NCI-H146 treated with DMSO at 0.1 percent for 48 hours (cell line): ENCODE data around the gene MEIS2.

ENCODE experiments used
- DNase-seq: peaks from one replicate; lab custom pipeline; 2025; ENCODE audit not compliant: unreplicated experiment; lab: John Stamatoyannopoulos, UW

Gene MEIS2

DNA sequence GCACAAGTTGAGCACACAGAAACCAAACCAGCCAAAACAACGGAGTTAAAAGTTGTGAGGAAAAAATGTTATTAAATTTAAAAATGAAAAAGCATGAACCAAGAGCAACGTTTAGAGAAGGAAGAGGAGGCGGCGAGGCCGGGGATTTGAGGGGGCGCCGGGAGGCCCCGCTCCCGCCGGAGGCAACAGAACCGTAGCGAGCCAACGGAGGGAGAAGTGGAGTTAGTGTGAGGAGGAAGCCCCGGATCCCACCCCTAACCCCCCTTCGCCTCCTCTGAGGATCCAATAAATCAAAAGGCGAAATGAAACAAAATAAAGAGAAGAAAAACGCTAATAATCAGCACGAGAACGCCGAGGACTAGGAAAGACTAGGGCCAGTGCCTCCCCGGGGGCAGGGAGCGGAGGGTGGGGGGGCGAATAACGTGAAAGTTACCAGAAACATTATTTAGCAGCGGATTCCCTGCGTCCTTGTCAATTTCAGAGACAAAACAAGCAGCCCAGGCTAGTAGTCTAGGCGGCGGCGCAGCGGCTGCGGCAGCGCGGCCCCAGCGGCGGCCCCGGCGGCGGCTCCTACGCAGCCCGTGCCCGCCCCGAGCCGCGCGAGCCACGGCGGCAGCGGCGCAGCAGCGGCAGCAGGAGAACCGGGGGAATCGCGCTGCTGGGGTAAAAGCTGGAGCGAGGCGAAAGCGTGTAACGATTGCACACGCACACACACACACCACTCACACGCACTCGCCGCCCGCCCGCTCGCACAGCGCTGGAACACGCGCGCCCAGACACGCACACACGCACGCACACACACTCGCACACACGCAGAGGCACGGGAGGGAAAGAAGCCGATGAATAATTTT, 1.7 kb downstream of the MEIS2 start:
- peak; percentile 14 for DNase-seq

DNA sequence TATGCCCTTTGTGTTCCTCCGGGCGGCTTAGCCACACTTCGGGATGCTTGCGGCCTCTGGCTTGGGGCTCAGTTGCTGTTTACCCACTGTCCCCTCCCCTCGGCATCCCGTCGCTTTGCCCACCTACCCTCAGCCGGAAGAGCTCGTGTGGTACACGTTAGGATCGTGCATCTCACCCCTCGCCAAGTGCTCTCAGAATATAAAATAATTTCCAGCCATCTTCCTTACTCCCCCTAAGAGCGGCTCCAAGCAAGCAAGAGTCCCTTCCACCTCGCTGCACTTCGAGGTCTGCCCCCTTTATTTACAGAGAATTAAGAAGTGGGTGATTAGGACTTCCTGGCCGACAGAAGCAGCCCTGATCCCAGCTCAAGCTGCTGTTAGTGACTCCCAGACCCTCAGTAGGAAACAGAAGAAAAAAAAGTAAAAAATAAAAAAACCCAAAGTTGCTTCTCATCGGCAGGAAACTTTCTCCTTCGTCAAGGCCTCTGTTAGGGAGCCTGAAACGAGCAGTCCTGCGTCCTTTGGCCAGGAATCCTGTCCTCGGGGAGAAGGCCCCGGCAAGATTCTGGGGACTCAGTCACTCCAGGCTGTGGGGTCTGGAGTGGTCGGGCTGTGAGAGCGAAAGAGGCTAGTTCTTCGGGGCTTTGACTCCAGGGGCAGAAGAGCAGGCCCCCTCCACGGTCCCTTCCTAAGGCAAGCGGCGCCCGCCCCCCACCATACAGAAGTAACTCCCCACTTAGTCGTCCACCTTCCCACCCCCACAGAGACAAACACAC, 3.0 kb downstream of the MEIS2 start:
- no peak for DNase-seq

DNA sequence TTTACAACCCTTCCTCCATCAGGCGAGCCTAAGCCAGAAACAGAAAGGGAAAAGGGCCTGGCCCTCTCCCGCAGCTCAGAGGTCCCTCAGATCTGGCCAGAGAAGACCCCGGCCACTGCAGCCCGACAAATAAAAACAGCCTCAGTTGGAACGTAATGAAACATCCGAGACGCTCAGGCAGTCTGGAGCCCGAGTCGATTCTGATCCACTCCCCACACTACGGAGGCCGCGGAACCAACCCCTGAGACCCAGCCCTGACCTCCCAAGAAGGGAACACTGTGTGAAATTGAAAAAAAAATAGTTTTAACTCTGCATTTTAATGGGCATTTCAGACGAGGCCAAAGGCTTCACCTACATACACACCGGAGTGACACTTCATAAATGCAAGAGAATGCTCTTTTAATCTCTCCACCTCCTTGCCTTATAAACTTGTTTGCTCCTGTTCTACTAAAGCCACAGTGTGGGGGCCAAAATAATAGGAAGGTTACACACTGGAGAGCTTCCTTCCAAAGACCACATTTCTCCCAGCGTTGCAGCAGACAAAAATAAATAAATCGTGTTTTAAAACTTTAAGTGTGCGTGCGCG, 3.7 kb downstream of the MEIS2 start:
- no peak for DNase-seq

DNA sequence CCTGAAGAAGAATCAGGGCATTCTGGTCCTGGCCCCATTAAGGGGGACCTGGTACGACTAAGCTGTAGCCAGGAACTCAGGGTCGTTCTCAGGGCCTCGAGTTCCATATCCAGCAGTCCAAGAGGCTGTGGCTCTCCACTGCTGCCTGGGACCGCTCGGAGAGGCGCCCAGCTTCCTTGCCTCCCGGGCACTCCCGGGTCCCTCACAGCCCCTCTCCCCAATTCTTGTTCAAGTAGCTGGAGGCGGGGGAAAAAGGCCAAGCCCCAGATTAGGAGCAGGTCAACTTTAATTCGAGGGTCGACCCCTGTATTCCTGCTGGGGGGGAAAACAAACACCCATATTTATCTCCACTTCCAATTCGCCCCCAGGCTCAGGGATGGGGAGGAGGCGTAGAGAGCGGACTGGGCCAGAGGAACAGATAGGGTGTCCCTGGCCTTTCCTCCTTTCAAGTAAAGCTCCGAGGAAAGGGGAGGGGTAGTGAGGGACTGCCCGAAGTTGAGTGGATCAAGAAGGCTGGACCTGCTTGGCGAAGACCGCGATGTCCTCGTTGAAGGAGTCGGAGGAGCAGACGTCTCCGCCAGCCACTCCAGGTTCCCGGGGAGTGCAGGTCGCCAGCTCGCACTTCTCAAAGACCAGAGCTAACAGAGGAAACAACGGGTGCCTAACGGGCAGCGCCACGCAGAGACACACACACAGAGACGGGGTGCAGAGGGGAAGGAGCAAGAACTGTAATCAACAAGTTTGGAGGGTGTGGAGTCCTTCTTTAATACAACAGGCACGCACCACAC, 4.4 kb downstream of the MEIS2 start:
- no peak for DNase-seq

DNA sequence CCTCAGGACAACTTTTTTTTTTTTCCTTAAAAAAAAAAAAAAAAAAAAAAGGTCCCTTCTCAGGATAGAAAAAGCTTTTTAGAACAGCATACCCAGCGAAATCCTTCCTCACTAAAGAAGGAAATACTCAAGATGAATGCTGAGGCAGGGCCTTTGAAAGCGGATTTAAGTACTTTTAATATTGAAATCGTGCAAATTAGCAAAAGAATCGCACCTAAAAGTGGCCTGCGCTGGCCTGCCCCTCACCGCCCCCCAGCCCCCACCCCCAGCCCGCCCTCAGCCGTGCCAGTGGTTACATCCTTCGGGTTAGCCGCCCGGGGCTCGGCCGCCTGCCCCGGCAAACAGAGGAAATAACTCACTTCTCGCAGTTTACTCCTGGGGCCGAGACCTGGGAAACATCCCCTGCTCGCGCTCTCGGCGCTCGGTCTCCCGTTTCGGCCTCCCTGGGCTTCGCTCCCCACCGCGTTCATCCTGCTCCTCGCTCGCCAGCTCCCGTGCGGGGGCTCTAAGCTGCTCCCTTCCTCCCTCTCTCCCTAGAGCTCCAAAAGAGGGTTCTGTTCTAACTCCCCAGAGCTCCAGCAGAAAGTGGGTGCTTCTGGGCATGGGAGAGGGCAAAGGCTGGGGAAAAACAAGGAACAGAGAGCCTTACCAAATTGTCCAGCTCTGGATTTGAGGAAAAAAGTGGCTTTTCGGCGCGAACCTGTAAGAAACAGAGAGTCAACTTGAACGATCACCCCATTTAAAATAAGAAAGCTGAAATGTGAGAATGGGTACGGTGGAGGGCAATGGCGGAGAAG, 5.2 kb downstream of the MEIS2 start:
- no peak for DNase-seq

DNA sequence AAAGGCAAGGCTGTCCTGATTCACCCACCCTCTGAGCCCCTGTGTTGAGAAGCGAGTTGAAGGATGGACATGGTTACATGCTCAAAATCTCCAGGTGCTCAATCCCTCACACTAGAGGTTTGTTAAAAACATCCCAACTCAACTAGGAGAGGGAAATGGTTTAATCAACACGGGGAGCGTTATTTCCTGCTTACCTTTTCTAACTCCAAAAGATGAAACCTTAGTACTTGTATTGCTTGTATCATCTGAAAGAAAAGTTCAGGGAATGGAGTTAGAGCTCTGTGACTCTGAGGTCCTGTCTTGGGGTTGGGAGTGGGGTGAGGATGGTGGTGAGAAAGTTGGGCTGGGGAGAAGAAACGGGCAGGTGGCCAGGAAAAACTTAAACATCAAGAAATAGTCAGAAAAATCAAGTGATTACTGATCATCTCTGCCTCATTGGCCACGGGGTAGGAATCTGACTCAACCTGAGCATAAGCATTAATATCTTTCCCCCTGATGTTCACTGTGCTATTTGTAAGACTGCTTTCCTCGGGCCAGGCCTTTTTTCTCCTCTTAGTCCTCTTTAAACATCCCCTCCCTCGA, 5.9 kb downstream of the MEIS2 start:
- DNase-seq = no peak

DNA sequence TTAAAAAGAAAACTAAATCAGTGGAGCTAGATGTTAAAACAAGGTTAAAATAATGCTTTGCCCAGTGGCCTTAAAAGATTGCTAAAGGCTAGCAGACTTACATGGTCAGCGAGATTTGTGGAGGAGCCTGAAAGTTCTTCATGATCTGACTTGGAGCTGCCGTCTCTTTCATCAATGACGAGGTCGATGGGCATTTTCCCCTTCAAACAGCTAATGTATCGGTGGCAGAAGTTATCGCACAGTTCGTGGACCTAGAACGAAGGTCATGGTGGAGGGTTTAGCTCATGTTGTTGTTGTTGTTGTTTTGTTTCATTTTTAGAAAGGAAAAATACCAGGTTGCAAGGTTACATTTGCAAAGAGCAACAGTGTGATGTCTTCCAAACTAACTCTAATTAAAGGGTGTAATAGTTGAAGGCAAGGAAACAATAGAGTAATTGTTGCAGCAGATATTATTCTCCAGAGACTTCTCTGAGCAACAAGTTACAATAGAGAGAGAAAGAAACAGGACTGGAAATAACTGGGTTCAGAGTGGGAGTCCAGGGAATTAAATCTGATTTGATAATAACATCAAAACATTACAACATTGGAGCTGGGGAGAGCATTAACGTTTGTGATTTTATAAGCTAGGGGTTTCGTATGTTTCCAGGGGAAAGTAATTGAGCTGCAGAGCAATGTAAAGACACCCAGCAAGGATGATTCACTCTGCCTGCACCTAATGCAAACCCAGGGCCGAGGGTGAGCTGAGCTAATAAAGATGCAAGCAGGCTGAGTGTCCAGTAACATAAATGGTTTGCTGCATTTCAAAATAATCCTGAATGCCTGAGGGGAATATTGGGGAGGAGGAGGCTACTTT, 6.6 kb downstream of the MEIS2 start:
- no peak for DNase-seq

DNA sequence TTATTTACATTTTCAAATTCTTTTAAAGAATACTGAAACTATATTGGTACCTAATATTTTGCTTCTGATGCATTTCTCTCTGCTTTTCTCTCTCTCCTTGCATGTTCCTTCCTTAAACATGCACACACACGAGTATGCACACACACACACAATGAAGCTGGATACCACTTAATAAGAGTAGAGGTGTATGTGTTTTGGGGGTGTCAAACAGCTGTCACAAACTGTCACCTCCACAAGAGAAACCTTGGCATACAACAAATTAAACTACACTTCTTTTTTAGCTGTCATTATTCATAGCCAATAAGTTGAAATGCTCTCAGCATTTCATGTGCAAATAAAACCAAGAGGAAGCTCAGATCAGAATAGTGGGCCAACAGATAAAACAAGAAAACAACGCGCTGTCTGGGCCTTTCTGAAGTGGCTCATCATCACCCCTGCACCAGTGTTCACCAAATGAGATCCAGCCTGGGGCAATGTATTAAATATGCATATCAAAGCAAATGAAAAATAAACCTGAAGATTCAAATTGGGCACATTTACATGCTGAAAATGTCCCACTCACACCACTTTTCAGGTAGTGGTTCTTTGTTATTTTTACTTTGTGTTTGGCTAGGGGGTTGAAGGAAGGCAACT, 9.7 kb downstream of the MEIS2 start:
- DNase-seq = no peak

DNA sequence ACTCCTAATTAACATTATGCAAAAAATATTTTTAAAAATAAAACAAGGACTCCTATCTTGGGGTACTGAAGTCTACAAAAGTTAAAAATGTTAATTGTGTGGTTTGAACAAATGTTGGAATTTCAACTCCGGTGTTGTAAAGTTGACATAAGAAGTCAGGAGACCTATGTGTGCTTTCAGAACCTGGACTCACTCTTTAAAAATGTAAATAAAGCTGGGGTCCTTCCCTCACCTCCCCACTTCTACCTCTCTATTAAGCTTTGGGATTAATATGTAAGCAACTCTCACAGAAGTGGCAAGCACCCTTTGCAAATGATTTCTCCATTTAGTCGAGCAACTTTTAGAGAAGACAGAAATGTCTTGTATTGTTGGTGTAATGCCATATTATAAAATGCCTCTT, 11.9 kb downstream of the MEIS2 start:
- no peak for DNase-seq

DNA sequence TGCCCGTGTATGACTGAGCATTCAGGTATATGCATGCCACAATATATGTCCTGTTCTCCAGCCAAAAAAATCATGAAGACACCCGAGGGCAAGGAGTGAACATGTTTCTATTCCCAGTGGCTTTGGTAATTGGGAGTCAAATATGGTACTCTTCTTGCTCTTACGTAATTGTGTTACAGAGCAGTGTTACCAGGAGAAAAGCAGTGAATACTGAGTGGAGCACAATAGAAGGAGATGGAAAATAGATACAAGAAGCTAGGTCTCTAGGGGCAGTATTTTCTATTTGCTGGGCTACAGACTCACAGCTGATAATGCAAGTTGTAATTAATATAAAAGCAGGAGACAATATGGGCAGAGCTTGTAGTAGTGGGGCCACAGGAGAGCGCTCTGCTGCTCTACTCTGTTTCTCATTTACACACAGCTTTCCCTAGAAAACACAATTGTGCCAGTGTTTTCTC, 13.2 kb downstream of the MEIS2 start:
- no peak for DNase-seq

DNA sequence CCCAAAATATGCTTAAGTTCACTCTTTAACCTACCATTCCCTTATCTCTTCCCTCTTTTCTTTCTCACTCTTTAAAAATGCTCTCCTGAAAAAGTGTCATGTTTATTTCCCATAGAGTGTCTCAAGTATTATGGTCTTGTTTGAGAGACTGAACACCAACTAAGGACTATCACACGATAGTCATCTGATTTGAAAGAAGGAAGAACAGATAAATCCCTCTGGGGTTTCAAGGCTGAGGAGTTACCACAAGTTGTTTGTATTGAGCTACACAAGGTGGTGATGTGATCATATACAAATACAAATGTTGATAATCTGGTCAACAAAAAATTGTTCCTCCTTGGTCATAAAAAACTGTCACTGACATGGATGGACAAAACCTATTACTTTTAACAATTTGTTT, 13.8 kb downstream of the MEIS2 start:
- DNase-seq = no peak

DNA sequence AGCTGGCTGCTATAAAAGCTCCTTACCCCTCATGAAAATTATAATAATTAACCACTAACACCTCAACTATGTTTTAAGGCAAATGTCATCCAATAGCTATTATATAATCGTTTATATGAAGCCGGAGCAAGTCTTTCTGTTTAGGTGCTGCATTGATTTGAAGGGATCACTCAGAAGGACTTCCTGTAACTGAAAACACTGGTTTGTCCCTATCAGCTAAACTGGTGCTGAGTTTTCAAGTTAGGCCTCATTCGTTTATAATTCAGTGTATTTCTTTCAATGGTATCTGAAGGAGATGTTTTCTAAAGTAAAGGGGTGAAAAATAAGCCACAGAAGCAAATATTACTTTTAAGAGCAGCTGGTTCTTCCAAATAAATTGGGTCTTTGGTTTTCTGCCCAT, 14.2 kb downstream of the MEIS2 start:
- no peak for DNase-seq

DNA sequence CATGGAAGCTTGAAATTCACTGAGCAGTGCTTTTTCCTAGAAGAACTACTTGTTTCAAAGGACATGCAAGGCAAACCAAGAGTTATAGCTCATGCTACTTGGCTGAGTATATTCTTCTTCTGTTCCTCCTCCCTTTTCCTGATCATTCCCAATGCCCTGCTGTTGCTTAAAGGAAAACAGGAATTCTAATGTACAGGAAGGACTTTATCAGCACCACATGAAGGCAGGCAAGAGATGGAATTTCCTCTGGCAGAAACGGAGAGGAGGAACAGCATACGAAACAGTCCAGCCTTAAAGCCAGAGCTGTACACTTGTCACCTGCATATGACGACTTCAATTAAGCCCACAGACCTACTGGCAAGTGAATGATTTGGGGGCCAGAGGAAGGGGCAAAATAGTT, 15.7 kb downstream of the MEIS2 start:
- no peak for DNase-seq

DNA sequence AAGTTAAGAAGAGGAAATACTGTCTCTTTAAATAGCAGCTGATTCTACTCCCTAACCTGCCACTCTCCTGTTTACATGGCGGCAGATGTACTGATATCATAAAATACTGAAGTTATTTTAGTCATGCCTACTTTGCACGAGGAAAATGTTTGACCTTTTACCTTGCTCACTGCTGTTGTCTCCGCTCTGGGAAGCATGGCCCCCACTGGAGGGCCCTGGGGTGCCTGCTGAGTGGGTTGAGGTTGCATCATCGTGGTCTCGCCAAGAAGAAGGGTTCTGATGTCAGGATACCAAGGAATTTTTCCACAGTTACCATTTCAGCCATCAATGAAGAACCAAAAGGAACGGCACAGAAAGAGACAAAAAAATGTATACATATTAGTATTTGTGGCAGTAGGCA, 16.7 kb downstream of the MEIS2 start:
- no peak for DNase-seq

DNA sequence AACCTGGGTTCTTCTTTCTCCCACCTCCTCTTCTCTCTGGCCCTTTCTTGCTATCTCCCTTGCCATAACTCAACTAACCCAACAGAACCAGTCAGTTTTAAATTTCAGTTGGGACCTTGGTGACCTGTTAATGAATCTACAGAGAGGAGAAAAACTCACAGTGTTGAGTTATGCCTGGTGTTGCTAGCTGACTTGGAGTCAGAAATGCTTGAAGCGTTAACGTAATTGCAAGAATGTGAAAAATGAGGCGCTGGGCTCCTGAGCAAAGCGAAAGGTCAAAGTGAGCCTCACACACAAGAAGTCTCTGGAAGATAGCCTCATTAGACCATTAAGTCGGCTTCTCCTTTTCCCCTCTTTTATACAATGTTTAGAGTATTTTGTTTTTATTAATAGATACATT, 18.4 kb downstream of the MEIS2 start:
- no peak for DNase-seq

DNA sequence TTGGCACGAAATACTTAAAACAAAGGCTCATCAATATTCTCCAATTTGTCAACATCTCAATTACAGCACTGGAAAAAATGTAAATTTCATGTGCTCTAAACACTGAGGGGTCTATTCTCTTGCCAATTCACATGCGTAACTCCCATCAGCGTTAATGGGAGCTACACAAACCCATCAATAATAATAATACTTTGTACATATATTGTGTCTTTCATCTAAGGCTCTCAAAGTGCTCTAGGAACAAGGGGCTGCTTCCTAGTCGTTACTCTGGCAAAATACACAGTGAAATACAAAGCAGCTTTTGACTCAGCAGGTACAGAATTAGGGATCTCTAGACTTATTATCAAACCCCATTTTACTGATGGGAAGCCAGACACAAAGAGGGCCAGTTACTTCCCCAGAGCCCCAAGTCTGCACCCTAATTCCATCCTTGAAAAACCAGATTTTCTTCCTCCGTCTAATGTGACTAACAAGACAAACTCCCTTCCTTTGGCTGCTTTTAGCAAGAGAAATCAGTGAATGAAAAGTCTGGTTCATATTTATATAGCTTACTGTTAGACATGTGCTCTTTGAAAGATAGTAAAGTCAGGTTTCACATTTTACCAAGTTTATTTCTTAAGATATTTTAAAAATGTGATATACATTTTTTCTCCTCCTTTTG, 20.0 kb downstream of the MEIS2 start:
- no peak for DNase-seq

DNA sequence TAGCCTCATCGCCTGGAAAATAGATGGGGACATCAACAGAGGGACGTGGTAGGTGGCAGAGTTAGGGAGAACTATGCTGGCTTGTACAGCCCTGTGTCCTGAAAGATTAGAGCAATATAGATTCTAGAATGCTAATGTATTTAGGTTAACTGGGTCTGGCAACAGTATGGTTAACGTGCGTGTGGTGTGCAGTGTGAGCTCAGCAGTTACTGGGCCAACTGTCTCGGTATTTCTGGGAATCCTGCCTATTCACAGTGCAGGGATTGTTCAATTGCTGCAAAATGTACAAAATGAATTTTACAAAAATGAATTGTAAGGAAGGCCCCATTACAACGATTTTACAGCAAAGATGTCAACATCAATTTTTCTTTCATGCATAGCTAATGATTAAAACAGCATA, 20.6 kb downstream of the MEIS2 start:
- DNase-seq = no peak

DNA sequence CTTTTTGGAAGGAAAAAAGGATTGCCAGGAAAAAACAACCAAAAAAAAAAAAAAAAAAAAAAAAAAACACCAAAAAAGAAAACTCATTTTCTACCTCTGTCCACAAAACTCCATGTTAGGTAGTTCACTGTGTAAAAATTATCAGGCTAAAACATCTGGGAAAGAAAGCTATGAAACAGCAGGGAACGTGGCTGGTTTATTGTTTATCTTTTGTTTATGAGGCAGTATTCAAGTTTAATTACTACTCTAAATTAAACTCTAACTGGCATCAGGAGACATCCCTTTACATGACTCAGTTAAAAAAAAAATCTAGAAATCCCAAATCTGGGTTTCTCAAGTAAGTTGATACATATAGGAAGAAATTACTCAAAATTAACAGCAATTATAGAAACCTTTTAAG, 21.8 kb downstream of the MEIS2 start:
- no peak for DNase-seq
